ENCODE results near the gene ZKSCAN7. TPM values are rescaled to one million over a fixed set of nuclear protein-coding genes. Genes with fewer than 3 reads are reported as not detected.

ZKSCAN7 gene
- 0.73 and 0.80 TPM in 2 replicates for total RNA-seq

GRCh38 chr3:44554626-44555592, at the start of gene ZKSCAN7:
ZKSCAN7 (plus strand) TSS chr3:44555193; CDS start chr3:44557048, 1,855 bp downstream.
- Mint-ChIP-seq H3K4me3 (peak within 1 kb of the TSS; percentile 89), H3K9me3 (peaks cover 31% of the 10 kb centered on the region), H3K4me1 (ENCODE audit: low read depth) (peaks cover 12% of the 10 kb centered on the region), H3K27me3 (ENCODE audit: insufficient read depth) (no peaks in the 10 kb centered on the region), H3K27ac (peak within 1 kb of the TSS; percentile 65), H3K36me3 (ENCODE audit: low read depth) (peaks cover 13% of the 10 kb centered on the region)
- intact Hi-C loops (cut with micrococcal nuclease) = loop anchor here (1.0 to 2.0 kb wide), 2 partner anchors 22 to 69 kb away; no protein-coding TSS in a partner anchor
- peak; percentile 9 for DNase-seq (ENCODE audit: low spot score)

- intact Hi-C loops (cut with micrococcal nuclease) = no loop called here
- Mint-ChIP-seq H3K27ac (no peak overlapping the region), H3K36me3 (ENCODE audit: low read depth) (peaks cover 45% of the 10 kb centered on the region), H3K4me1 (ENCODE audit: low read depth) (peaks cover 32% of the 10 kb centered on the region), H3K27me3 (ENCODE audit: insufficient read depth) (no peaks in the 10 kb centered on the region), H3K9me3 (peaks cover 38% of the 10 kb centered on the region), H3K4me3 (no peak overlapping the region)
- no peak for DNase-seq (ENCODE audit: low spot score)
Measured at GRCh38 chr3:44506556-44506955, 48.4 kb upstream of the ZKSCAN7 start.

- no peak overlapping the region for H3K4me3 Mint-ChIP-seq
- no peak for DNase-seq (ENCODE audit: low spot score)
- intact Hi-C loops (cut with micrococcal nuclease) = no loop called here
- peaks cover 36% of the 10 kb centered on the region for H3K4me1 Mint-ChIP-seq (ENCODE audit: low read depth)
- H3K9me3 Mint-ChIP-seq = peaks cover 34% of the 10 kb centered on the region
- no peaks in the 10 kb centered on the region for H3K27me3 Mint-ChIP-seq (ENCODE audit: insufficient read depth)
- peaks cover 41% of the 10 kb centered on the region for H3K36me3 Mint-ChIP-seq (ENCODE audit: low read depth)
- H3K27ac Mint-ChIP-seq = no peak overlapping the region
Measured at GRCh38 chr3:44506961-44507360, 48.0 kb upstream of the ZKSCAN7 start.

GRCh38 chr3:44509393-44509921, 45.5 kb upstream of the ZKSCAN7 start:
- Mint-ChIP-seq H3K9me3 (peaks cover 20% of the 10 kb centered on the region), H3K4me1 (ENCODE audit: low read depth) (peaks cover 38% of the 10 kb centered on the region), H3K27me3 (ENCODE audit: insufficient read depth) (no peaks in the 10 kb centered on the region), H3K27ac (peak overlapping the region; percentile 75), H3K4me3 (peak overlapping the region; percentile 90), H3K36me3 (ENCODE audit: low read depth) (peaks cover 24% of the 10 kb centered on the region)
- no peak for DNase-seq (ENCODE audit: low spot score)
- intact Hi-C loops (cut with micrococcal nuclease) = no loop called here

GRCh38 chr3:44510000-44510368, 45.0 kb upstream of the ZKSCAN7 start:
- H3K36me3 Mint-ChIP-seq (ENCODE audit: low read depth) = peaks cover 23% of the 10 kb centered on the region
- peaks cover 19% of the 10 kb centered on the region for H3K9me3 Mint-ChIP-seq
- peak overlapping the region; percentile 75 for H3K27ac Mint-ChIP-seq
- intact Hi-C loops (cut with micrococcal nuclease) = loop anchor here (1.0 to 2.0 kb wide), 7 partner anchors 23 to 251 kb away; partner anchors contain the start of genes KIAA1143, KIF15, TCAIM and ZNF197
- no peak for DNase-seq (ENCODE audit: low spot score)
- H3K4me3 Mint-ChIP-seq = peak overlapping the region; percentile 90
- H3K4me1 Mint-ChIP-seq (ENCODE audit: low read depth) = peaks cover 38% of the 10 kb centered on the region
- no peaks in the 10 kb centered on the region for H3K27me3 Mint-ChIP-seq (ENCODE audit: insufficient read depth)

- H3K27me3 Mint-ChIP-seq (ENCODE audit: insufficient read depth) = no peaks in the 10 kb centered on the region
- peaks cover 7% of the 10 kb centered on the region for H3K9me3 Mint-ChIP-seq
- DNase-seq (ENCODE audit: low spot score) = no peak
- H3K27ac Mint-ChIP-seq = peak overlapping the region; percentile 84
- intact Hi-C loops (cut with micrococcal nuclease) = loop anchor here (2.0 kb wide), 3 partner anchors 22 to 188 kb away; partner anchors contain the start of gene ZNF197
- H3K4me1 Mint-ChIP-seq (ENCODE audit: low read depth) = peaks cover 38% of the 10 kb centered on the region
- peaks cover 13% of the 10 kb centered on the region for H3K36me3 Mint-ChIP-seq (ENCODE audit: low read depth)
- H3K4me3 Mint-ChIP-seq = peak overlapping the region; percentile 90
Measured at GRCh38 chr3:44511238-44511566, 43.8 kb upstream of the ZKSCAN7 start.

GRCh38 chr3:44513513-44513912, 41.5 kb upstream of the ZKSCAN7 start:
- Mint-ChIP-seq H3K36me3 (ENCODE audit: low read depth) (peaks cover 3% of the 10 kb centered on the region), H3K9me3 (no peaks in the 10 kb centered on the region), H3K4me3 (no peak overlapping the region), H3K27me3 (ENCODE audit: insufficient read depth) (peaks cover 2% of the 10 kb centered on the region), H3K27ac (no peak overlapping the region), H3K4me1 (ENCODE audit: low read depth) (peaks cover 38% of the 10 kb centered on the region)
- DNase-seq (ENCODE audit: low spot score) = no peak
- intact Hi-C loops (cut with micrococcal nuclease) = no loop called here

- Mint-ChIP-seq H3K27me3 (ENCODE audit: insufficient read depth) (peaks cover 5% of the 10 kb centered on the region), H3K9me3 (no peaks in the 10 kb centered on the region), H3K27ac (no peak overlapping the region), H3K36me3 (ENCODE audit: low read depth) (no peaks in the 10 kb centered on the region), H3K4me3 (no peak overlapping the region), H3K4me1 (ENCODE audit: low read depth) (peaks cover 18% of the 10 kb centered on the region)
- DNase-seq (ENCODE audit: low spot score) = no peak
- intact Hi-C loops (cut with micrococcal nuclease) = no loop called here
Measured at GRCh38 chr3:44516230-44516629, 38.8 kb upstream of the ZKSCAN7 start.

- H3K27me3 Mint-ChIP-seq (ENCODE audit: insufficient read depth) = peaks cover 9% of the 10 kb centered on the region
- H3K4me1 Mint-ChIP-seq (ENCODE audit: low read depth) = peaks cover 8% of the 10 kb centered on the region
- intact Hi-C loops (cut with micrococcal nuclease) = no loop called here
- H3K36me3 Mint-ChIP-seq (ENCODE audit: low read depth) = no peaks in the 10 kb centered on the region
- no peak overlapping the region for H3K4me3 Mint-ChIP-seq
- DNase-seq (ENCODE audit: low spot score) = no peak
- H3K9me3 Mint-ChIP-seq = no peaks in the 10 kb centered on the region
- H3K27ac Mint-ChIP-seq = no peak overlapping the region
Measured at GRCh38 chr3:44518782-44519156, 36.2 kb upstream of the ZKSCAN7 start.

- intact Hi-C loops (cut with micrococcal nuclease) = no loop called here
- no peak overlapping the region for H3K4me3 Mint-ChIP-seq
Measured at GRCh38 chr3:44521721-44522120, 33.3 kb upstream of the ZKSCAN7 start.

GRCh38 chr3:44522494-44522933, 32.5 kb upstream of the ZKSCAN7 start:
- H3K9me3 Mint-ChIP-seq = no peaks in the 10 kb centered on the region
- no peak for DNase-seq (ENCODE audit: low spot score)
- peaks cover 8% of the 10 kb centered on the region for H3K4me1 Mint-ChIP-seq (ENCODE audit: low read depth)
- H3K36me3 Mint-ChIP-seq (ENCODE audit: low read depth) = no peaks in the 10 kb centered on the region
- no peak overlapping the region for H3K4me3 Mint-ChIP-seq
- H3K27me3 Mint-ChIP-seq (ENCODE audit: insufficient read depth) = peaks cover 7% of the 10 kb centered on the region
- intact Hi-C loops (cut with micrococcal nuclease) = no loop called here
- H3K27ac Mint-ChIP-seq = no peak overlapping the region

More at GRCh38 chr3:44521721-44522120, 33.3 kb upstream of the ZKSCAN7 start:
- no peaks in the 10 kb centered on the region for H3K36me3 Mint-ChIP-seq (ENCODE audit: low read depth)
- no peaks in the 10 kb centered on the region for H3K9me3 Mint-ChIP-seq
- DNase-seq (ENCODE audit: low spot score) = no peak
- H3K27ac Mint-ChIP-seq = no peak overlapping the region
- H3K4me1 Mint-ChIP-seq (ENCODE audit: low read depth) = peaks cover 8% of the 10 kb centered on the region
- H3K27me3 Mint-ChIP-seq (ENCODE audit: insufficient read depth) = peaks cover 9% of the 10 kb centered on the region

GRCh38 chr3:44525060-44525459, 29.9 kb upstream of the ZKSCAN7 start:
- Mint-ChIP-seq H3K27ac (no peak overlapping the region), H3K27me3 (ENCODE audit: insufficient read depth) (peaks cover 8% of the 10 kb centered on the region), H3K4me3 (no peak overlapping the region), H3K4me1 (ENCODE audit: low read depth) (no peaks in the 10 kb centered on the region), H3K9me3 (no peaks in the 10 kb centered on the region), H3K36me3 (ENCODE audit: low read depth) (no peaks in the 10 kb centered on the region)
- DNase-seq (ENCODE audit: low spot score) = no peak
- intact Hi-C loops (cut with micrococcal nuclease) = loop anchor here (5.0 kb wide), 1 partner anchor 203 kb away; no protein-coding TSS in a partner anchor

GRCh38 chr3:44529927-44530326, 25.1 kb upstream of the ZKSCAN7 start:
- Mint-ChIP-seq H3K4me1 (ENCODE audit: low read depth) (peaks cover 4% of the 10 kb centered on the region), H3K27ac (no peak overlapping the region), H3K9me3 (no peaks in the 10 kb centered on the region), H3K4me3 (no peak overlapping the region), H3K36me3 (ENCODE audit: low read depth) (no peaks in the 10 kb centered on the region), H3K27me3 (ENCODE audit: insufficient read depth) (peaks cover 10% of the 10 kb centered on the region)
- intact Hi-C loops (cut with micrococcal nuclease) = loop anchor here (5.0 kb wide), 1 partner anchor 208 kb away; no protein-coding TSS in a partner anchor
- no peak for DNase-seq (ENCODE audit: low spot score)

Data from activated T-helper 1 cell treated with anti-CD3 and anti-CD28 coated beads, Interleukin-12 subunit alpha, Interleukin-12 subunit beta, Interleukin-2, Interleukin-4 antibody, amounts not matched to agents 30 ng/mL and 10 ng/mL and 1 ng/mL, durations not matched to agents 14 hours and 24 hours and 36 hours (primary cell).